Muscle layer of colon (tissue), 2 donors: ENCODE measurements around the gene MYO18A.

Experiments
- H3K27ac ChIP-seq: one replicate; pipeline ENCODE4 v1.7.0; 2013; ENCODE audit warnings: low read depth, mild to moderate bottlenecking, low read length, moderate library complexity
- H3K27me3 ChIP-seq, 2 donors: one replicate each; pipeline ENCODE4 v1.7.0; 2013; ENCODE audit warnings: low read length in 2 of 2, mild to moderate bottlenecking in 2 of 2; ENCODE audit not compliant: insufficient read depth in 2 of 2, control insufficient read depth in 1 of 2
- H3K36me3 ChIP-seq: one replicate; pipeline ENCODE4 v1.7.0; 2013; ENCODE audit warnings: mild to moderate bottlenecking, low read length; ENCODE audit not compliant: insufficient read depth
- H3K4me1 ChIP-seq: one replicate; pipeline ENCODE4 v1.7.0; 2013; ENCODE audit warnings: mild to moderate bottlenecking, low read length; ENCODE audit not compliant: insufficient read depth
- H3K4me3 ChIP-seq, 2 donors: one replicate each; pipeline ENCODE4 v1.7.0; 2013; ENCODE audit warnings: low read length in 2 of 2, low read depth in 1 of 2, mild to moderate bottlenecking in 1 of 2, moderate library complexity in 1 of 2
- H3K9ac ChIP-seq: one replicate; pipeline ENCODE4 v1.7.0; 2013; ENCODE audit warnings: low read length
- H3K9me3 ChIP-seq: one replicate; pipeline ENCODE4 v1.7.0; 2013; ENCODE audit warnings: mild to moderate bottlenecking, low read length
- donor health status: abdominal sarcoma.
- donor health status: Adenocarcinoma of cecum.

Gene MYO18A

DNA sequence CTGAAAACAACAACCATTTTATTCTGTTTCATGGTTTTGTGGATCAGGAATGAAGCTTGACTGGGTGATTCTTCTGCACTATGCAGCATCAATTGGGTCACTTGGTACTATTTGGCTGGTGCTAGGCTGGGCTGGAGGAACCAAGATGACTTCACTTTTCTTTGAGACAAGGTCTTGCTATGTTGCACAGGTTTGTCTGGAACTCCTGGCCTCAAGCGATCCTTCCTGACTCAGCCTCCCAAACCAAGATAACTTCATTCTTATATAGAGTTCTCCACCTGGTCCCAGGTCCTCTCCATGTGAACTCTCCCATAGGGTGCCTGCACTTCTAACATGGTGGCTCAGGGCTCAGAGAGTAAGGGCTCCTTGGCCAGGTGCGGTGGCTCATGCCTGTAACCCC, 139.1 kb downstream of the MYO18A start:
- H3K36me3 ChIP-seq, result peaks cover 7% of the 10 kb centered on the region
- H3K9me3 ChIP-seq, result no peaks in the 10 kb centered on the region
- no peak overlapping the region for H3K9ac ChIP-seq
- no peaks in the 10 kb centered on the region for H3K27me3 ChIP-seq
- H3K4me1 ChIP-seq, result no peaks in the 10 kb centered on the region
- no peak overlapping the region for H3K4me3 ChIP-seq
- no peak overlapping the region for H3K27ac ChIP-seq

DNA sequence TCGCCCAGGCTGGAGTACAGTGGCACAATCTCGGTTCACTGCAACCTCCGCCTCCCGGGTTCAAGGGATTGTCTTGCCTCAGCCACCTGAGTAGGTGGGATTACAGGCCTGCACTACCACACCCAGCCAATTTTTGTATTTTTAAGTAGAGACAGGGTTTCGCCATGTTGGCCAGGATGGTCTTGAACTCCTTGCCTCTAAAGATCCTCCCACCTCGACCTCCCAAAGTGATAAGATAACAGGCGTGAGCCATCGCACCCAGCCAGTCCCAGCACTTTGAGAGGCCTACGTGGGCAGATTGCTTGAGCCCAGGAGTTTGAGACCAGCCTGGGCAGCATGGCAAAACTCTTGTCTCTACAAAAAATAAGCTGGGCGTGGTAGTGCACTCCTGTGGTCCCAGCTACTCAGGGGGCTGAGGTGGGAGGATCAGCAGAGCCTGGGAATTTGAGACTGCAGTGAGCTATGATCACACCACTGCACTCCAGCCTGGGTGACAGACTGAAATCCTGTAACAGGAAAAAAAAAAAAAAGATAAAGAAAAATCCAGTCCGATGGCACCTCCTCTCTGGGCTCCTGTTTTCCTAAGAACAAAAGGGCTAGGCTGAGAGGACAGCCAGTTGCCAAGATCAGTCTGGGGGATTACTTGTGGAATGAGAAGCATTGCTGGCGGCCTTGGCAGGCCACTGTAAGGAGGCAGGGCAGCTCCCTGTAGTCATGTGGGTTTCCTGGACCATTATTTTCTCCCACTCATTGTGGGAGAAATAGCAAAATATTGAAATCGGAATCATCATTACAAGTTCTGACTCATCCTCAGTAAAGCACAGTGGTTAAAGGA, 140.2 kb downstream of the MYO18A start:
- Histone ChIP-seq H3K27me3 (no peaks in the 10 kb centered on the region), H3K27ac (no peak overlapping the region), H3K9ac (no peak overlapping the region), H3K4me3 (no peak overlapping the region), H3K4me1 (no peaks in the 10 kb centered on the region), H3K36me3 (no peaks in the 10 kb centered on the region), H3K9me3 (no peaks in the 10 kb centered on the region)

DNA sequence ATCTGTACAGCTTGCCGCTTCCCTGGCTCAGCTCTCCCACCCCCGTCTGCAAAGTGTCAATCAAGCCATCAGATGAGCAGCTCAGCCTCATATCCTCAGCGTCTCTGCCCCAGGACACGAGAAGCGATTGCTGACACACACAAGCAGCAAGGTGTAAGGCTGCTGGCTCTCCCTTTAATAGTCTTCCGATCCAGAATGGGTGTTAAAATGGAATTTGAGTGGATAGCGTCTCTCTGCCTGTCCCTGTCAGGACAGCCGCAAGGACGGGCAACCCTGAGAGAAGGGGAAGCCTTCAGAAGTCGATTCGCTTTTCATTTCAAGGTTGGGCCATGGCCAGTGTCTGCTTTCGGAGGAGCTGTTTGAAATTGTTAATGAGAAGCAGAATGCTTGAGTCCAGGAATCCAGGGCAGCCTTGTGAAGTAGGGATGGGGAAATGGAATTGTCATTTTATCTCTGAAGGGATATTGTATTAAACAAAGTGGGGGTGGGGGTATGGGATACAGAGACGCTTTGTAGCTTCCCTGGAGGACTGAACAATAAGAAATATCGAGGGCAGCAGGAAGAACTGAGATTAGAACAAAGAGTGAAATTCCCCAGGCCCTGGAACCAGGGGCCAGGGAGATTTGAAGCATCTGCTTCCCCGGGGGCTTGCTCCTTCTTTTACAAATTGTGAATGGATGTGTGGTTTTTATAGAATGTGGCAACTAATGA, 142.0 kb downstream of the MYO18A start:
- no peaks in the 10 kb centered on the region for H3K4me1 ChIP-seq
- H3K36me3 ChIP-seq, result no peaks in the 10 kb centered on the region
- H3K9me3 ChIP-seq, result no peaks in the 10 kb centered on the region
- H3K9ac ChIP-seq, result no peak overlapping the region
- no peak overlapping the region for H3K4me3 ChIP-seq
- H3K27me3 ChIP-seq, result no peaks in the 10 kb centered on the region
- H3K27ac ChIP-seq, result no peak overlapping the region

DNA sequence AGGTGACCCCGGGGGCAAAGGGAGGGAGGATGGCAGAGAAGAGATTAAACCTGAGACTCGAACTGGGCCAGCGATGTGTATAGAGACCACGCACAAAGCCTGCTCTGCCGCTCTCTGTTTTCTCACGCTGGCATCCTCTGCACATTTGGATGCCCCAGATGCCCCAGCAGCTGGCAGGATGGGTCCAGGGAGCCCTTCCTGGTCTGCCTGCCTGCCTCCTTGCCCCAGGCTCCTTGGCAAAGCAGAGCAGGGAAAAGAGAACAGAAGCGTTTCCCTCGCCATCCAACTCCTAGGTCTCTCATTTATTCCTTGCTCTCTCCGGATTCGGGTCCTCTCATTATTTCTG, 142.5 kb downstream of the MYO18A start:
- Histone ChIP-seq H3K4me3 (no peak overlapping the region), H3K27ac (no peak overlapping the region), H3K36me3 (no peaks in the 10 kb centered on the region), H3K4me1 (no peaks in the 10 kb centered on the region), H3K9ac (no peak overlapping the region), H3K27me3 (no peaks in the 10 kb centered on the region), H3K9me3 (no peaks in the 10 kb centered on the region)

DNA sequence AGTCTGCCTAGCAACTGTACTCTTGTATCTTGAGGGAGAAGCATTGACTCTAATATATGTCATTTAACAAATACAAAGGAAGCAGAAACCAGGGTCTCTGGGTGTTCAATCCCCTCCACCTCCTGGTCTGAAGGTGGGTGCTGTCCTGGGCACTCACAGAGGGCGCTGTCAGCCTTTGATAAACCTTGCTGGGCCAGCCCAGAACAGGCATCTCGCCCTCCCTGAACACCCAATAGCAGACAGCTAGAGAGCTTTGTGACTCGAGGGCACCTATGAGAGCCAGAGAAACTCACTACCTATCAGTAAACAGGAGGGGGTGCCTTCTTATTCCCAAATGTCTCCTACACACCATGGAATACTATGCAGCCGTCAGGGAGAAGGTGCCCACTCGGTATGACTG, 143.6 kb downstream of the MYO18A start:
- no peak overlapping the region for H3K4me3 ChIP-seq
- no peaks in the 10 kb centered on the region for H3K27me3 ChIP-seq
- no peaks in the 10 kb centered on the region for H3K36me3 ChIP-seq
- no peaks in the 10 kb centered on the region for H3K9me3 ChIP-seq
- H3K4me1 ChIP-seq, result no peaks in the 10 kb centered on the region
- no peak overlapping the region for H3K9ac ChIP-seq
- no peak overlapping the region for H3K27ac ChIP-seq

DNA sequence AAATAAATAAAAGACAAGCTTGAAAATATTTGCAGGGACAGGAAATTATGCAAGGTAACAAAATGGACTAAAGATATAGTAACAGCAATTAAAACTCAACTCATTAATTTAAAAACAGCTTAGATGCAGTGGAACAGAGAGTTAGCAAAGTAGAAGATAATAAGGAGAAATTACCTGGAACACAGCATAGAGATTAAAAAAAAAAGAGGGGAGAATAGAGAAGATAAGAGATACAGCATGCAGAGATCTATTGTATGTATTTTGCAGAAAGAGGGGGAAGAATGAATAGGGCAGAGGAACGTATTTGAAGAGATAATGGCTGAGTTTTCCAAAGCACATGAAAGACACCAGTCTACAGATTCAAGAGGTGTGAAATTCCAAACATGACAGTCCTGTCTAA, 145.7 kb downstream of the MYO18A start:
- Histone ChIP-seq H3K27ac (no peak overlapping the region), H3K27me3 (no peaks in the 10 kb centered on the region)

DNA sequence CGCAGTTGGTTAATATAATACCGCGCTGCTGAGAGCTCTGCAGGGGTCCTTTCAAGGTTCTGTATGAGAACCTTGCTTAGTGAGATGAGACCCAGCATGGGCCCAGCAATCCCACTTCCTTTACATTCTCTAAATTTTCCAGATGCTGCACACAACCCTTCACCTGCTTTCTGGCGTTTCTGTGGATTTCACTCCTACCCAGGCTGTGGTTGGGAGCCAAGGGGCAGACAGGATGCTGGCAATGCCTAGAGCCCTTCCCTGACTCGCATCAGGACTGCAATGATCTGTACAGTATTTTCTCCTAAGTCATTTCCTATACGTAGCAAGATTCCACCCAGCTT, 147.4 kb downstream of the MYO18A start:
- H3K9me3 ChIP-seq, result no peaks in the 10 kb centered on the region
- H3K27ac ChIP-seq, result no peak overlapping the region
- no peaks in the 10 kb centered on the region for H3K36me3 ChIP-seq
- H3K4me1 ChIP-seq, result no peaks in the 10 kb centered on the region
- no peak overlapping the region for H3K4me3 ChIP-seq
- H3K27me3 ChIP-seq, result no peaks in the 10 kb centered on the region
- no peak overlapping the region for H3K9ac ChIP-seq

More for the DNA sequence above, 145.7 kb downstream of the MYO18A start:
- H3K9ac ChIP-seq, result no peak overlapping the region
- no peak overlapping the region for H3K4me3 ChIP-seq
- H3K36me3 ChIP-seq, result no peaks in the 10 kb centered on the region
- no peaks in the 10 kb centered on the region for H3K9me3 ChIP-seq
- no peaks in the 10 kb centered on the region for H3K4me1 ChIP-seq

DNA sequence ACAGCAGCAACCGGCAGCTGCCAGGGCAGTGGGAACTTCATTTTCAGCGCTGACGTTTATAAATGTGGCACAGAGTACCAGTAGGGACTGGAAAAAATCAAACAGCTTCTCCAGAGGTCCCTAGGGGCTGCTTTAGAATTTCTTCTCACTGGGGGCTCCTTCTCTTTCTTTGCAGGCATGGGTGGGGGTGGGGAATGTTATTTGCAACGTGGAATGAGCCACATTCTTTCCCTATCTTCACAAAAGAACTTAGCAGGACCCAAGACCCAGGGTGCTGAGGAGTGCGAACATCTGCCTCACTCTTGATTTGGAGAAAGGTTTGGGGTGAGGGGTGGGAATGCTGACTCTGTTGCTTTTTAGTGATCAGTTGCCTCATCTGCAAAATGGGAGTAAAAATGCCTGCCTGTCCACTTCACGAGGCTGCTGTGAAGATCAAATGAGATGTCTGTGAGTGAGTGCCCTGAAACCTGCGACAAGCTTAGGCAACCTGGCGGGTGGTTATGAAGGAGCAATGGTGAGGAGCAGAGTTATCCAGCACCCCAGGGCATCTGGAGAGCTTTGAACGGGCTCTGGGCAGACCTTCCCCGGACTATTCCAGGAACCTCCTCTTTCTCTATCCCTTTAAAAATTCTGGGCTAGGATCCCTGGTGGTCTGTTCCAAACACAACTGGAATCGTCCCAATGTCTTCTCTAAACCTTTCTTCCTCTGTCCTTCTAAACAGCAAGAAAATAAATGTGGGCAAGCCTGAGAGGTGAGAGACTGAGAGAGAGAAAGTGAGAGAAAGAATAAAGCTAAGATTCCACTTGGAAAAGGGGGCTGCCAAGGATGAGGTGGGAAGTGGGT, 148.0 kb downstream of the MYO18A start:
- Histone ChIP-seq H3K27me3 (no peaks in the 10 kb centered on the region), H3K9ac (no peak overlapping the region), H3K9me3 (no peaks in the 10 kb centered on the region), H3K36me3 (no peaks in the 10 kb centered on the region), H3K4me1 (no peaks in the 10 kb centered on the region), H3K4me3 (no peak overlapping the region), H3K27ac (no peak overlapping the region)

DNA sequence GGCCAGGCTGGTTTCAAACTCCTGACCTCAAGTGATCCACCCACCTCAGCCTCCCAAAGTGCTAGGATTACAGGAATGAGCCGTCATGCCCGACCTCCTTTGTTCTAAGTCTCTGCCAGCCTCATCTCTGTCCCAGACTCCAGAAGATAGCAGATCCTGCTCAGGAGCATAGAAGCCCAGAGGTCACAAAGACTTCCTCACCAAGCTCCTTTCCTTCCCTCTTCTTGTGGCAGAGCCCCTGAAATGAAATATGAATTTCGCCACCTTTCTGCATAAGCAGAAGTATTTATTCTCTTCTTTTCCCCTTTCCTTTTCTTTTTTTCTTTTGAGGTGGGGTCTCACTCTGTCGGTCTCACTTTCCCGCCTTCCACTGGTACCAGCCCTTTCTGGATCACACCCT, 148.7 kb downstream of the MYO18A start:
- Histone ChIP-seq H3K4me3 (no peak overlapping the region), H3K27ac (no peak overlapping the region), H3K4me1 (no peaks in the 10 kb centered on the region), H3K36me3 (no peaks in the 10 kb centered on the region), H3K9me3 (no peaks in the 10 kb centered on the region), H3K27me3 (no peaks in the 10 kb centered on the region), H3K9ac (no peak overlapping the region)

DNA sequence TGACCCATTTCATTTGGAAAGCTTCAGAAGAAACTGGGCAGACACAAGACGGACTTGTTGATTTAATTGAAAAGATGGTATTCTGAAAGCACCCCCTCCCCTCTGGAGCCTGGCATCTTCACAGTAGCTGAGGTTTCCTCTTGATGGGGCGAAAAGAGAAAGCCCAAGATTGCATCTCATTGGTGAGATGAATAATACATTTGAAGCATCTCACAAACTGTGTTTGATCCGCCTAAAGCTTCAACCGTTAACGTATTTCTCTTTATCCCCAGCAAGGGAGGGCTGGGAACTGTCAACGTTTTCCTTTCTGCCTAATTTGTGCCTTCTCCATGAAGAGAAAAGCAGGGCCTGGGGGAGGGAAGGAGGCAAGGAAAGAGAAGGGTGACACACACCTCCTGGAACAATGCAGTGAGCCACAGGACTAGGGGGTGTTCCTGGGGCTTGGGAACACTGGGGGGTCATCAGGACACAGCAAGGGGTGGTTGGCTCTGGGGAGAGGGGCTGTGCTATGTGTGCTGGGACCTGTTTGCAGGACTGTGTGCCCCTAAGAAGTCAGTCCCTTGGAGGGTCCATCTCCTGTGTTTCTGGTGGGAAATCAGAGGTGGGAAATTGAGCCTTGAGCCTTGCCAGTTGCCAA, 155.8 kb downstream of the MYO18A start:
- no peaks in the 10 kb centered on the region for H3K27me3 ChIP-seq
- H3K9me3 ChIP-seq, result no peaks in the 10 kb centered on the region
- no peak overlapping the region for H3K9ac ChIP-seq
- no peaks in the 10 kb centered on the region for H3K36me3 ChIP-seq
- peaks cover 3% of the 10 kb centered on the region for H3K4me1 ChIP-seq
- no peak overlapping the region for H3K4me3 ChIP-seq
- no peak overlapping the region for H3K27ac ChIP-seq

DNA sequence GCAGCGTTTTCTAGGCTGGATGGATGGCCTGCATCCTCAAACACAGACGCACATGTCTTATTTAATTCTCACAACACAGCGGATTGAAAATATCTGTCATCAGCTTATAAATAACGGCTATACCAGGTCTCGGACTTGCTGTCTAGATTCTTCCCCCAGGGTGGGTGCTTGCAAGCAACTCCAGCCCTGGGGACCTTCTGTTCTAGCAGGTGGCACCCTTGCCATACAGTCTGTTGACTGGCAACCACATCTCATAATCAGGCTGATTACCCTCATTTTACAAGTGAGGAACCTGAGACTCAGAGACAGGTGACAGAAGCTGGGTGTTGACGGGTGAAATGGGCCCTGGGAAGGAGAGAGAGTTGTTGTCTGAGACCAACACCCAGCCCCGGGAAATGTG, 158.1 kb downstream of the MYO18A start:
- Histone ChIP-seq H3K27me3 (no peaks in the 10 kb centered on the region), H3K4me1 (peaks cover 4% of the 10 kb centered on the region), H3K4me3 (no peak overlapping the region), H3K9ac (no peak overlapping the region), H3K36me3 (no peaks in the 10 kb centered on the region), H3K9me3 (no peaks in the 10 kb centered on the region), H3K27ac (no peak overlapping the region)
